Measurements from ENCODE around the gene DBF4B. TPM values are rescaled to one million over a fixed set of nuclear protein-coding genes. Genes with fewer than 3 reads are reported as not detected.

Gene DBF4B
- total and polyA plus RNA-seq, 4 donors, result 0.88 to 12.1 (median 4.1) TPM

DNA sequence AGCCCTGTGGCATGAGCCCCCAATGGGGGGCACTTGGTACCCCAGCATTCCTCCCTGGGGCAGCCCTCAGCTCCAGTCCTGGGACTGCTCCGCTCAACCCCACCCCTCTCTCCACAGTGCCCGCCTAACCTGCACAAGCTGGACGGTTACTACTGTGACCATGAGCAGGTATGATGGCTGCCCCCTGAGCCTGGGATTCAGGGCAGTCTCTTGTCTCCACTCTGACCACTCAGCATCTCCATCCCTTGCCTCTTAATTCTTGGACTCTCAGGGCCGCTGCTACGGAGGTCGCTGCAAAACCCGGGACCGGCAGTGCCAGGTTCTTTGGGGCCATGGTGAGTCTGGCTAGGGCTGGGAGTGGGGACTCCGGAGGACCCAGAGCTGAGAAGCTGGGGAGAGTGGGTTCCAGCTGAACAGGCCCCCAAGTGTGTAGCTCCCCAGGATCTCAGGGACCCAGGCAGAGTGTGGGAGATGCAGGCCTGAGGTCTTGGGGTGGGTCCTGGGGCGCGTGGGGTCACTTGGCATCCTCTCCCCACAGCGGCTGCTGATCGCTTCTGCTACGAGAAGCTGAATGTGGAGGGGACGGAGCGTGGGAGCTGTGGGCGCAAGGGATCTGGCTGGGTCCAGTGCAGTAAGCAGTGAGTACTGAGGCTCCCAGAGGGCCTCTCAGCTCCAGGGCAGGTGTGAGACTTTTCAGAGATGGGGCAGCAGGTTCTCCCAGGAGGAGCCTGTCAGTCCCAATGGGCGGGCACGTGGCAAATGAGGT is 68.3 kb downstream of the DBF4B start:
- DNase-seq (no peak), ATAC-seq (ENCODE audit: low FRiP score) (no peak)
- Histone ChIP-seq H3K36me3 (ENCODE audit: control insufficient read depth in 1 of 2, insufficient read depth in 2 of 2, low read length in 1 of 2) (no peaks in the 10 kb centered on the region), H3K9me3 (ENCODE audit: control insufficient read depth, low read length) (no peaks in the 10 kb centered on the region), H3K27ac (ENCODE audit: low read depth in 1 of 2, low read length in 2 of 2) (no peak overlapping the region), H3K4me1 (ENCODE audit: control insufficient read depth in 1 of 2, insufficient read depth in 2 of 2, low read length in 2 of 2) (no peaks in the 10 kb centered on the region), H3K4me3 (ENCODE audit: low read length in 2 of 2) (no peak overlapping the region), H3K27me3 (ENCODE audit: control insufficient read depth in 1 of 2, insufficient read depth in 2 of 2, low read length in 1 of 2) (no peaks in the 10 kb centered on the region)
- intact Hi-C loops (cut with DNase I), result loop anchor here (5.0 to 10.0 kb wide), 4 partner anchors 55 to 358 kb away; partner anchors contain the start of genes PLCD3 (in 2 of the 2), ACBD4 (in 1 of the 2) and GJC1 (in 1 of the 2)
- WGBS, 2 donors, result 81 to 84% methylated on average over 19 of the region's 19 CpGs

GRCh38 chr17:44777394-44778348 is 69.2 kb downstream of the DBF4B start:
- Histone ChIP-seq H3K4me3 (ENCODE audit: low read length in 2 of 2) (no peak overlapping the region), H3K9me3 (ENCODE audit: control insufficient read depth, low read length) (no peaks in the 10 kb centered on the region), H3K36me3 (ENCODE audit: control insufficient read depth in 1 of 2, insufficient read depth in 2 of 2, low read length in 1 of 2) (no peaks in the 10 kb centered on the region), H3K27ac (ENCODE audit: low read depth in 1 of 2, low read length in 2 of 2) (no peak overlapping the region), H3K27me3 (ENCODE audit: control insufficient read depth in 1 of 2, insufficient read depth in 2 of 2, low read length in 1 of 2) (no peaks in the 10 kb centered on the region), H3K4me1 (ENCODE audit: control insufficient read depth in 1 of 2, insufficient read depth in 2 of 2, low read length in 2 of 2) (no peaks in the 10 kb centered on the region)
- 83 to 86% methylated on average over 20 of the region's 20 CpGs for WGBS, 2 donors
- peak in 1 of 2 donors; percentile 43 for DNase-seq
- no peak for ATAC-seq (ENCODE audit: low FRiP score)
- intact Hi-C loops (cut with DNase I), result loop anchor here (2.0 to 10.0 kb wide), 5 partner anchors 53 to 357 kb away; partner anchors contain the start of genes GJC1 (in 2 of the 2), PLCD3 (in 2 of the 2) and ACBD4 (in 1 of the 2)

DNA sequence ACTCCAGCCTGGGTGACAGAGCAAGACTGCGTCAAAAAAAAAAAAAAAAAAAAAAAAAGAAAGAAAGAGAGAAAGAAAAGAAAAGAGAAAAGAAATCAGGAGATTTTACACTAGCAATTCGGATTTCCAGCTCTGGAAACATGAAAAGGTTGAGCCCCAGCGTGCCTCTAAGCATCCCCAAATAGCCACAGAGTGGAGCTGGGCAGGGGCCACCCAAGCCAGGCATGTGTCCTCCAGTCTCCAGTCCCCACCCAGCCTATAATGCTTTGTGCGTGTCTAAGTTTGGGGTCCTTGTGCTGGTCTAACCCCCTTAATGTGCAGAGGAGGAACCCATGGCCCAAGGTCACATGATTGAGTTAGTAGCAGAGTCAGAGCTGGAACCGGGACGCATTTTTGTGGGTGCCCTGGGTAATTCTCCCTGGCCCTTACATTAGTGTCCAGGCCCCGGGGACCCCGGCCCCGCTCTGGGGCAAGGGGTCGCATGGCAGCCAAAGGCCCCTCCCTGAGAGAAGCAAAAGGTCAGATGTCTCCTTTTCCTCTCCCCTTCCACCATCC is 70.3 kb downstream of the DBF4B start:
- Histone ChIP-seq H3K27ac (ENCODE audit: low read depth in 1 of 2, low read length in 2 of 2) (no peak overlapping the region), H3K4me1 (ENCODE audit: control insufficient read depth in 1 of 2, insufficient read depth in 2 of 2, low read length in 2 of 2) (no peaks in the 10 kb centered on the region), H3K4me3 (ENCODE audit: low read length in 2 of 2) (no peak overlapping the region), H3K36me3 (ENCODE audit: control insufficient read depth in 1 of 2, insufficient read depth in 2 of 2, low read length in 1 of 2) (no peaks in the 10 kb centered on the region), H3K27me3 (ENCODE audit: control insufficient read depth in 1 of 2, insufficient read depth in 2 of 2, low read length in 1 of 2) (no peaks in the 10 kb centered on the region), H3K9me3 (ENCODE audit: control insufficient read depth, low read length) (no peaks in the 10 kb centered on the region)
- DNase-seq, result no peak
- WGBS, 2 donors, result 16 to 33% methylated on average over 9 to 10 of the region's 10 CpGs
- no peak for ATAC-seq (ENCODE audit: low FRiP score)
- intact Hi-C loops (cut with DNase I), result loop anchor here (2.0 to 10.0 kb wide), 5 partner anchors 52 to 356 kb away; partner anchors contain the start of genes GJC1 (in 2 of the 2), PLCD3 (in 2 of the 2) and ACBD4 (in 1 of the 2)

DNA sequence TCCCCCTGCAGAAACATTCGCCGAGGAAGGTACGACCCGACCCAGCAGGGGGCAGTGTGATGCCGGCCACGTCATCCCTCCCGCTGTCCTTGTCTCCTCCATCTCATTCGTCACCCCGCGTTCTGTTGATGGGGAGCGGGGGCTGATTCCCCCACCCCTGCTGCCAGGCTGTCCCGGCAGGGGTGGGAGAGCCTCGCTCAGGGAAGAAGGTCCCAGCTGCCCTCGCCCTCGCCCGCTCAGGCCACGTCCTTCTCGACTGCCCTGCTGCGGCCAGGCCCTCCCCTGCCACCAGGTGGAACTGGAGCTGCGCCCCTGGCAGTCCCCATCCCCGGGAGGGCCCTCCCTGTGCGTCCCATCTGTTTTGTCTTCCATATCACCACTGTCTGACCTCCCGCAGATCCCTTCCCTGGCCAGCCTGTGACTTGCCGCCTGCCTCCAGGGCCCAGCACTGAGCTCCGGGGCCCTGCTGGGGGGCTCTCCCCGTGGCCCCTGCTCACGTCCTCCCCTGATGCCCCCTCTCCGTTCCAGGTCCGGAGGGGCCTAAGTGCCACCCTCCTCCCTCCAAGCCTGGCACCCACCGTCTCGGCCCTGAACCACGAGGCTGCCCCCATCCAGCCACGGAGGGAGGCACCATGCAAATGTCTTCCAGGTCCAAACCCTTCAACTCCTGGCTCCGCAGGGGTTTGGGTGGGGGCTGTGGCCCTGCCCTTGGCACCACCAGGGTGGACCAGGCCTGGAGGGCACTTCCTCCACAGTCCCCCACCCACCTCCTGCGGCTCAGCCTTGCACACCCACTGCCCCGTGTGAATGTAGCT is 71.0 kb downstream of the DBF4B start:
- H3K4me1 ChIP-seq (ENCODE audit: control insufficient read depth in 1 of 2, insufficient read depth in 2 of 2, low read length in 2 of 2), result no peaks in the 10 kb centered on the region
- H3K36me3 ChIP-seq (ENCODE audit: control insufficient read depth in 1 of 2, insufficient read depth in 2 of 2, low read length in 1 of 2), result no peaks in the 10 kb centered on the region
- H3K27ac ChIP-seq (ENCODE audit: low read depth in 1 of 2, low read length in 2 of 2), result no peak overlapping the region
- intact Hi-C loops (cut with DNase I), result loop anchor here (2.0 to 10.0 kb wide), 5 partner anchors 51 to 355 kb away; partner anchors contain the start of genes GJC1 (in 2 of the 2), PLCD3 (in 2 of the 2) and ACBD4 (in 1 of the 2)
- H3K4me3 ChIP-seq (ENCODE audit: low read length in 2 of 2), result no peak overlapping the region
- H3K27me3 ChIP-seq (ENCODE audit: control insufficient read depth in 1 of 2, insufficient read depth in 2 of 2, low read length in 1 of 2), result no peaks in the 10 kb centered on the region
- no peaks in the 10 kb centered on the region for H3K9me3 ChIP-seq (ENCODE audit: control insufficient read depth, low read length)
- WGBS, 2 donors, result 10 to 11% methylated on average over 36 of the region's 36 CpGs
- DNase-seq (peak; percentile 87 to 93), ATAC-seq (ENCODE audit: low FRiP score) (peak; percentile 65)

- intact Hi-C loops (cut with DNase I), result no loop called here
- H3K27me3 ChIP-seq (ENCODE audit: control insufficient read depth in 1 of 2, insufficient read depth in 2 of 2, low read length in 1 of 2), result no peaks in the 10 kb centered on the region
- 91 to 93% methylated on average over 12 of the region's 12 CpGs for WGBS, 2 donors
- no peak overlapping the region for H3K27ac ChIP-seq (ENCODE audit: low read depth in 1 of 2, low read length in 2 of 2)
- no peak for ATAC-seq (ENCODE audit: low FRiP score)
- no peaks in the 10 kb centered on the region for H3K36me3 ChIP-seq (ENCODE audit: control insufficient read depth in 1 of 2, insufficient read depth in 2 of 2, low read length in 1 of 2)
- H3K4me3 ChIP-seq (ENCODE audit: low read length in 2 of 2), result no peak overlapping the region
- no peaks in the 10 kb centered on the region for H3K9me3 ChIP-seq (ENCODE audit: control insufficient read depth, low read length)
- no peaks in the 10 kb centered on the region for H3K4me1 ChIP-seq (ENCODE audit: control insufficient read depth in 1 of 2, insufficient read depth in 2 of 2, low read length in 2 of 2)
- DNase-seq, result peak in 1 of 2 donors; percentile 23
Measured at GRCh38 chr17:44780161-44780560, 71.7 kb downstream of the DBF4B start.

DNA sequence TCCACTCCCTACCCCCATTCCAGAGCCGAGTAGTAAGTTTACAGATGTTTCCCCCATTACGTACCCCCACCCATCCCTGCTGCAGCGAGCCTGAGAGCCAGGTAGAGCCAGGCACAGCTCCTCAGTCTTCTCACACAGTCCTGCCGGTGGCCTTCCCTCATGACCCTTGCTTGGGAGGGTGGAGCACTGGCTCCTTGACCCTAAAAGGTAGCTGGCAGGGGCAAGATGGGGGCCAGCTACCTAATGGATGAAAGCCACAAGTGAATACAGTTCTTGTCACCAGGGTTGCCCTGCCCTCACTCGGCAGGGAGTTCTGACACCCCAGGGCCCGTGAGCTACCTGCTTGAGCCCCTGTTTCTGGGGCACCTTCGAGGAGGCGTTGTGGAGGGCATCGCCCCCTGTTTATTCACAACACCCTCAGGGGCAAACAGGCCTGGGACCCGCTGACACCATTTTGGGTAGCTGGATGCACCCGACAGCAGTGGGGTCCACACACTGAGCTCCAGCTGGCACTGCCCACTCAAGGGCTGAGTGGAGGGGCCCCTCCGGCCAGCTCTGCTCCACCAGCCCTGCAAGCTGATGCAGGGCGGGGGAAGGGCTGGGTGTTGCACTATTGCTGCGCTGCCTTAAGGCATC is 72.5 kb downstream of the DBF4B start:
- WGBS, 2 donors, result 93 to 95% methylated on average over 14 of the region's 14 CpGs
- no peak overlapping the region for H3K27ac ChIP-seq (ENCODE audit: low read depth in 1 of 2, low read length in 2 of 2)
- H3K36me3 ChIP-seq (ENCODE audit: control insufficient read depth in 1 of 2, insufficient read depth in 2 of 2, low read length in 1 of 2), result no peaks in the 10 kb centered on the region
- ATAC-seq (ENCODE audit: low FRiP score) (no peak), DNase-seq (peak in 1 of 2 donors; percentile 32)
- H3K27me3 ChIP-seq (ENCODE audit: control insufficient read depth in 1 of 2, insufficient read depth in 2 of 2, low read length in 1 of 2), result no peaks in the 10 kb centered on the region
- no peak overlapping the region for H3K4me3 ChIP-seq (ENCODE audit: low read length in 2 of 2)
- intact Hi-C loops (cut with DNase I), result no loop called here
- H3K4me1 ChIP-seq (ENCODE audit: control insufficient read depth in 1 of 2, insufficient read depth in 2 of 2, low read length in 2 of 2), result no peaks in the 10 kb centered on the region
- H3K9me3 ChIP-seq (ENCODE audit: control insufficient read depth, low read length), result no peaks in the 10 kb centered on the region

GRCh38 chr17:44781551-44782325 is 73.3 kb downstream of the DBF4B start:
- no peaks in the 10 kb centered on the region for H3K4me1 ChIP-seq (ENCODE audit: control insufficient read depth in 1 of 2, insufficient read depth in 2 of 2, low read length in 2 of 2)
- DNase-seq, result peak in 1 of 2 donors; percentile 45
- no peak overlapping the region for H3K4me3 ChIP-seq (ENCODE audit: low read length in 2 of 2)
- no peaks in the 10 kb centered on the region for H3K27me3 ChIP-seq (ENCODE audit: control insufficient read depth in 1 of 2, insufficient read depth in 2 of 2, low read length in 1 of 2)
- 40 to 51% methylated on average over 17 of the region's 17 CpGs for WGBS, 2 donors
- no peaks in the 10 kb centered on the region for H3K36me3 ChIP-seq (ENCODE audit: control insufficient read depth in 1 of 2, insufficient read depth in 2 of 2, low read length in 1 of 2)
- intact Hi-C loops (cut with DNase I), result no loop called here
- peak overlapping the region; percentile 18 to 49 for H3K27ac ChIP-seq (ENCODE audit: low read depth in 1 of 2, low read length in 2 of 2)
- no peaks in the 10 kb centered on the region for H3K9me3 ChIP-seq (ENCODE audit: control insufficient read depth, low read length)
- no peak for ATAC-seq (ENCODE audit: low FRiP score)

Data from aorta (tissue), 5 donors.